IMR-90 (cell line): ENCODE results near the gene SNX27. TPM values are rescaled to one million over a fixed set of nuclear protein-coding genes. Genes with fewer than 3 reads are reported as not detected.

Experiments
- ATAC-seq: fragments of 200-7000 bp; cut with Tn5 transposase; 2 replicates; pipeline ENCODE4 v1.9.1; 2020; ENCODE audit warnings: low read depth, mild to moderate bottlenecking, moderate library complexity
- BruUV-seq: library from RNA; stranded (reverse); fragments of 400-500 nt; replicated peaks from 2 replicates; lab custom pipeline; 2021; lab: Mats Ljungman, UMichigan
- CTCF ChIA-PET: fragments of 300-600 bp; formaldehyde crosslinking; extraction: SDS; loops from one replicate; lab custom pipeline; 2021; ENCODE audit warnings: antibody characterized with exemption; lab: Yijun Ruan, JAX
- POLR2A ChIA-PET: fragments of 300-600 bp; sonication (Branson Sonifier 250); formaldehyde crosslinking; loops from one replicate; lab custom pipeline; 2022; ENCODE audit warnings: antibody characterized with exemption; ENCODE audit not compliant: unreplicated experiment; lab: Charles Lee
- DNase-seq: peaks from one replicate; pipeline ENCODE4 v3.0.0; 2013
- H2AFZ ChIP-seq: replicated peaks from 2 replicates; pipeline ENCODE3; 2013; ENCODE audit warnings: low read length, mild to moderate bottlenecking; ENCODE audit not compliant: poor library complexity
- H2AK5ac ChIP-seq: 2 replicates; pipeline ENCODE4 v1.6.1; 2013; ENCODE audit warnings: low read depth, low read length, inconsistent platforms
- H2AK9ac ChIP-seq: replicated peaks from 2 replicates; pipeline ENCODE3; 2013; ENCODE audit warnings: mild to moderate bottlenecking, low read depth, low read length, moderate library complexity; ENCODE audit not compliant: poor library complexity
- H2BK120ac ChIP-seq: 2 replicates; pipeline ENCODE4 v1.6.1; 2013; ENCODE audit warnings: low read depth, low read length, inconsistent platforms
- H2BK15ac ChIP-seq: 3 replicates; pipeline ENCODE4 v1.6.1; 2013; ENCODE audit warnings: low read depth, low read length, inconsistent platforms
- H2BK20ac ChIP-seq: 2 replicates; pipeline ENCODE4 v1.6.1; 2013; ENCODE audit warnings: low read depth, mild to moderate bottlenecking, inconsistent platforms, low read length, moderate library complexity
- H2BK5ac ChIP-seq: 2 replicates; pipeline ENCODE4 v1.6.1; 2013; ENCODE audit warnings: mild to moderate bottlenecking, low read depth, low read length, inconsistent platforms; ENCODE audit not compliant: poor library complexity, severe bottlenecking
- H3K14ac ChIP-seq: replicated peaks from 2 replicates; pipeline ENCODE4 v1.6.1; 2013; ENCODE audit warnings: low read depth, low read length, inconsistent platforms
- H3K18ac ChIP-seq: 2 replicates; pipeline ENCODE4 v1.6.1; 2013; ENCODE audit warnings: low read depth, low read length, control low read depth
- H3K23ac ChIP-seq: 2 replicates; pipeline ENCODE4 v1.6.1; 2013; ENCODE audit warnings: low read depth, low read length, inconsistent platforms
- H3K27ac ChIP-seq: 2 replicates; pipeline ENCODE4 v1.5.1; 2013; ENCODE audit warnings: mild to moderate bottlenecking, control low read depth, low read length; ENCODE audit not compliant: insufficient read depth
- H3K27me3 ChIP-seq: 2 replicates; pipeline ENCODE4 v1.6.1; 2013; ENCODE audit warnings: low read length; ENCODE audit not compliant: control insufficient read depth, insufficient read depth
- H3K36me3 ChIP-seq: 2 replicates; pipeline ENCODE4 v1.6.1; 2013; ENCODE audit warnings: low read length, mixed read lengths; ENCODE audit not compliant: control insufficient read depth, insufficient read depth
- H3K4ac ChIP-seq: 2 replicates; pipeline ENCODE4 v1.6.1; 2013; ENCODE audit warnings: low read depth, low read length, inconsistent platforms
- H3K4me1 ChIP-seq: 2 replicates; pipeline ENCODE4 v1.6.1; 2013; ENCODE audit warnings: low read length, mixed read lengths; ENCODE audit not compliant: control insufficient read depth, insufficient read depth
- H3K4me2 ChIP-seq: 2 replicates; pipeline ENCODE4 v1.6.1; 2013; ENCODE audit warnings: low read depth, mild to moderate bottlenecking, control low read depth, low read length, moderate library complexity
- H3K4me3 ChIP-seq: 2 replicates; pipeline ENCODE4 v1.5.1; 2013; ENCODE audit warnings: low read depth, mild to moderate bottlenecking, control low read depth, low read length, moderate library complexity; ENCODE audit not compliant: insufficient read depth
- H3K56ac ChIP-seq: 2 replicates; pipeline ENCODE4 v1.6.1; 2013; ENCODE audit warnings: low read length, inconsistent platforms; ENCODE audit not compliant: insufficient read depth; ENCODE audit errors: extremely low read depth
- H3K79me1 ChIP-seq, 2 experiments: 2 replicates each; pipeline ENCODE4 v1.6.1; 2013; ENCODE audit warnings: low read length in 2 of 2, inconsistent platforms in 1 of 2, low read depth in 1 of 2
- H3K9ac ChIP-seq: 2 replicates; pipeline ENCODE4 v1.6.1; 2013; ENCODE audit warnings: low read depth, low read length, control low read depth
- H3K9me1 ChIP-seq: 2 replicates; pipeline ENCODE4 v1.6.1; 2013; ENCODE audit warnings: low read length, inconsistent platforms; ENCODE audit not compliant: insufficient read depth
- H3K9me3 ChIP-seq: 2 replicates; pipeline ENCODE4 v1.6.1; 2013; ENCODE audit warnings: low read length; ENCODE audit not compliant: control insufficient read depth, insufficient read depth
- H4K20me1 ChIP-seq: 2 replicates; pipeline ENCODE4 v1.6.1; 2013; ENCODE audit warnings: low read length, inconsistent platforms; ENCODE audit not compliant: insufficient read depth
- H4K5ac ChIP-seq: 2 replicates; pipeline ENCODE4 v1.6.1; 2013; ENCODE audit warnings: mild to moderate bottlenecking, low read depth, low read length, control low read depth
- H4K8ac ChIP-seq, 2 experiments: 2 replicates each; pipeline ENCODE4 v1.6.1; 2013; ENCODE audit warnings: low read depth in 2 of 2, low read length in 2 of 2, control low read depth in 1 of 2, inconsistent platforms in 1 of 2
- H4K91ac ChIP-seq: 2 replicates; pipeline ENCODE4 v1.6.1; 2013; ENCODE audit warnings: low read depth, low read length, inconsistent platforms; ENCODE audit not compliant: insufficient read depth
- CHD1 ChIP-seq: IDR thresholded peaks from 2 replicates; pipeline ENCODE4 v1.6.1; 2012; ENCODE audit warnings: low read depth, low read length, improper control_type of control experiment
- NFE2L2 ChIP-seq: fragments of 150-350 bp; IDR thresholded peaks from 2 replicates; pipeline ENCODE4 v1.6.1; 2016; ENCODE audit warnings: low read depth, mild to moderate bottlenecking, low read length
- POLR2A ChIP-seq: IDR thresholded peaks from 2 replicates; pipeline ENCODE4 v1.6.1; 2012; ENCODE audit warnings: mild to moderate bottlenecking, low read depth, low read length
- SMC3 ChIP-seq: fragments of 150-350 bp; IDR thresholded peaks from 2 replicates; pipeline ENCODE4 v1.6.1; 2016; ENCODE audit warnings: low read depth, mild to moderate bottlenecking, antibody characterized with exemption, low read length, moderate library complexity
- WGBS, 2 experiments: methylation state at CpG; one replicate each; pipeline versions ENCODE4 v1.1.5 to v1.1.7; 2013; ENCODE audit warnings: missing lambda C conversion rate in 2 of 2; ENCODE audit not compliant: insufficient read length in 1 of 2; ENCODE audit errors: extremely low coverage in 2 of 2; 5-methylcytosine and 5-hydroxymethylcytosine counted together
- dilution Hi-C: fragments of 300-500 bp; cut with HindIII; formaldehyde crosslinking; loops from one replicate; pipeline ENCODE4 v1.14.3; 2018; ENCODE audit warnings: low sequenced_read_pairs; ENCODE audit not compliant: unreplicated experiment
- in situ Hi-C: fragments of 300-500 bp; cut with MboI; formaldehyde crosslinking; loops from 3 replicates; pipeline ENCODE4 v1.14.3; 2019; ENCODE audit warnings: low sequenced_read_pairs, inconsistent platforms, mixed read lengths
- intact Hi-C: fragments of 100-400 bp; cut with micrococcal nuclease; formaldehyde crosslinking; loops from 2 replicates; pipeline ENCODE4 v1.10.0; 2022
- polyA plus RNA-seq, 3 experiments: library from polyadenylated mRNA; depleted of rRNA; stranded (reverse); fragments of >200 nt; gene quantifications; 2 replicates each; pipeline ENCODE4 v1.2.3, GENCODE V29; 2012; ENCODE audit warnings: low replicate concordance in 1 of 3
- total RNA-seq: library from RNA; depleted of rRNA; stranded (reverse); fragments of >200 nt; gene quantifications from 2 replicates; pipeline ENCODE4 v1.2.3, GENCODE V29; 2012

Gene SNX27
- total and polyA plus RNA-seq, 2 of the 4 experiments (the other 2 are of a cell fraction): 12.3 to 25.6 TPM

DNA sequence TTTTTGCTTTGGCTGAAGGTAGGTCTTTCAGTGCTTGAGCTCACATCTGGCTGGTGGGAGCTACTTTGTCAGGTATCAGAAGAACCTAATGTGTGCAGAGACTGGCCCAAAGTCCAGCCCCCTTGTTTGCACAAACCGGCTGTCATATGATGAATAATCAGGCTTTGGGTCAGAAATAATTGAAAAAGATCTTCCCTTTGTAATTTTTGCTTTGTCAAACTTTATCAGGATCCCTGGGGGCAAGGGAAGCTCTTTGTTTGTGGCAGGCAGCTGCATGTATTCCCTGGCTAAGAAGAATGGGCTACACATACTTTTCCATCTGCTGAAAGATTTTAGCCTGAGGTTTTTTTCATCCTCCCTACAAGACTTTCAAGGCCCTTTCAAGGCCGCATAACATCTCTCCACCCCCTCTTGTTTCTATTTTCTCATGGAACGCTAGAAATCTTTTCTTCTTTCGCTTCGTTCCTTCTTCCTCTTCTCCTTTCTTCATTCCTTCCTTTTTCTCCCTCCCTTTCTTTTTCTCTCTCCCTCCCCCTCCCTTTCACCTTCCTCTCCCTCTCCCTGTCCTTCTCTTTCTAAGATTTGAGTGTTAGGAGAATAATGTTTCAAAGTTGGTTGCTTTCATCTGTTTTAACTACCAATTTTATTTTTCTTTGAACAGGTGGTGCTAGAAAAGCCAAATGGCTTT lies 46.2 kb upstream of the SNX27 start:
- H2BK15ac ChIP-seq: no peak overlapping the region
- H3K79me1 ChIP-seq: peaks cover 11 to 24% of the 10 kb centered on the region in 2 experiments; a peak in 3 of 4 replicates
- TF ChIP-seq CHD1 (no peak), POLR2A (no peak), NFE2L2 (no peak), SMC3 (no peak)
- H3K4me2 ChIP-seq: no peak overlapping the region
- H3K56ac ChIP-seq: no peak overlapping the region; the same call in 1 of the 2 replicates
- H3K18ac ChIP-seq: no peak overlapping the region
- no peak overlapping the region for H2BK20ac ChIP-seq
- H2AK9ac ChIP-seq: no peak overlapping the region
- peaks cover 16% of the 10 kb centered on the region; the same call in 1 of the 2 replicates for H3K9me1 ChIP-seq
- dilution Hi-C loops: no loop called here
- ChIA-PET CTCF (no interaction called here), POLR2A (no interaction called here)
- H3K4me1 ChIP-seq: no peaks in the 10 kb centered on the region
- no peak overlapping the region for H2BK120ac ChIP-seq
- in situ Hi-C loops: no loop called here
- no peak overlapping the region for H2AFZ ChIP-seq
- H4K20me1 ChIP-seq: peaks cover 12% of the 10 kb centered on the region
- peaks cover 42% of the 10 kb centered on the region for H3K36me3 ChIP-seq
- no peaks in the 10 kb centered on the region for H3K27me3 ChIP-seq
- no TSS peak for BruUV-seq
- no peak overlapping the region for H4K91ac ChIP-seq
- H3K27ac ChIP-seq: no peak overlapping the region
- H3K4ac ChIP-seq: no peak overlapping the region
- H4K8ac ChIP-seq: no peak overlapping the region
- no peak overlapping the region for H3K14ac ChIP-seq
- H2BK5ac ChIP-seq: no peak overlapping the region
- no peak overlapping the region for H3K23ac ChIP-seq
- intact Hi-C loops: no loop called here
- 40 to 95% methylated on average over 1 to 2 of the region's 5 CpGs for WGBS, 2 experiments
- H3K9me3 ChIP-seq: no peaks in the 10 kb centered on the region
- no peak overlapping the region for H3K9ac ChIP-seq
- no peak for DNase-seq
- H4K5ac ChIP-seq: no peak overlapping the region
- no peak for ATAC-seq
- no peak overlapping the region for H3K4me3 ChIP-seq
- H2AK5ac ChIP-seq: no peak overlapping the region
